HepG2 (cell line): ENCODE results near the gene PPP2R1B. TPM values are rescaled to one million over a fixed set of nuclear protein-coding genes. Genes with fewer than 3 reads are reported as not detected.
A peak's percentile ranks its signal among the peaks of the same experiment; 100 is the strongest.

Experiments
- ATF7-NPFF ChIP-seq: sonication (generic); formaldehyde crosslinking; IDR thresholded peaks from 2 replicates; pipeline ENCODE4 v1.8.1; 2023; ENCODE audit warnings: mild to moderate bottlenecking, low read depth, missing genetic modification reagents, moderate library complexity
- BRD4 ChIP-seq: sonication (generic); formaldehyde crosslinking; IDR thresholded peaks from 2 replicates; pipeline ENCODE4 v1.4.0; 2020; ENCODE audit warnings: missing genetic modification reagents
- GABPB1 ChIP-seq: IDR thresholded peaks from 2 replicates; pipeline ENCODE4 v1.6.1; 2016; ENCODE audit warnings: mild to moderate bottlenecking, missing genetic modification reagents, moderate library complexity, missing compliant biosample characterization
- HMGXB3 ChIP-seq: sonication (generic); formaldehyde crosslinking; IDR thresholded peaks from 2 replicates; pipeline ENCODE4 v1.4.0; 2020; ENCODE audit warnings: missing genetic modification reagents, borderline replicate concordance
- MIER2 ChIP-seq: IDR thresholded peaks from 2 replicates; pipeline ENCODE4 v1.6.1; 2016; ENCODE audit warnings: missing biosample characterization, missing genetic modification reagents
- MTA3 ChIP-seq: sonication (generic); formaldehyde crosslinking; IDR thresholded peaks from 2 replicates; pipeline ENCODE4 v1.4.0; 2020; ENCODE audit warnings: missing genetic modification reagents
- MTF1 ChIP-seq: sonication (generic); formaldehyde crosslinking; IDR thresholded peaks from 2 replicates; pipeline ENCODE4 v1.5.0; 2020; ENCODE audit warnings: missing genetic modification reagents
- NFYC ChIP-seq: IDR thresholded peaks from 2 replicates; pipeline ENCODE4 v1.6.1; 2016; ENCODE audit warnings: missing genetic modification reagents, missing compliant biosample characterization
- STAT6 ChIP-seq: sonication (generic); formaldehyde crosslinking; IDR thresholded peaks from 2 replicates; pipeline ENCODE4 v1.4.0; 2020; ENCODE audit warnings: missing genetic modification reagents, mild to moderate bottlenecking, borderline replicate concordance
- SUZ12 ChIP-seq: fragments of 150-350 bp; IDR thresholded peaks from 2 replicates; pipeline ENCODE4 v1.6.1; 2014; ENCODE audit warnings: low read depth, low read length
- TEAD3 ChIP-seq: optimal IDR thresholded peaks from 2 replicates; pipeline ENCODE3; 2016; ENCODE audit warnings: borderline replicate concordance
- TGIF2 ChIP-seq: IDR thresholded peaks from 2 replicates; pipeline ENCODE4 v1.6.1; 2016; ENCODE audit warnings: control low read depth, missing compliant biosample characterization
- ZFY ChIP-seq: sonication (generic); formaldehyde crosslinking; IDR thresholded peaks from 2 replicates; pipeline ENCODE4 v1.4.0; 2020; ENCODE audit warnings: missing genetic modification reagents
- ZNF251 ChIP-seq: sonication (generic); formaldehyde crosslinking; IDR thresholded peaks from 2 replicates; pipeline ENCODE4 v1.9.0; 2021; ENCODE audit warnings: mild to moderate bottlenecking, missing genetic modification reagents
- ZSCAN5A ChIP-seq: sonication (generic); formaldehyde crosslinking; IDR thresholded peaks from 2 replicates; pipeline ENCODE4 v1.8.0; 2022; ENCODE audit warnings: mild to moderate bottlenecking, missing genetic modification reagents, borderline replicate concordance
- polyA plus RNA-seq, 8 experiments: library from polyadenylated mRNA; depleted of rRNA in 3 of 8; stranded (reverse) in 7 of 8; unstranded in 1 of 8; fragments of >200 nt; fragmentation: Illumina TruSeq in 4 of 8; extraction: Trizol in 4 of 8; gene quantifications; 2 replicates each; pipeline versions ENCODE4 v1.2.1 to v1.2.3, GENCODE V29; 2011 to 2016; ENCODE audit warnings: low read depth in 4 of 8, missing spikeins in 1 of 8, mixed read lengths in 1 of 8; ENCODE audit not compliant: insufficient read depth in 1 of 8
- total RNA-seq, 5 experiments: library from RNA; depleted of rRNA; stranded (reverse); fragments of >200 nt; fragmentation: Illumina TruSeq; extraction: Trizol; gene quantifications; 2 replicates each; pipeline ENCODE4 v1.2.3, GENCODE V29; 2016; ENCODE audit warnings: low read depth in 1 of 5
- TF ChIP-seq, protein P1 (sequence below): sonication (generic); formaldehyde crosslinking; IDR thresholded peaks from 2 replicates; pipeline ENCODE4 v1.5.1; 2020; ENCODE audit warnings: mild to moderate bottlenecking, missing genetic modification reagents, borderline replicate concordance

PPP2R1B gene
- total and polyA plus RNA-seq, 2 of the 13 experiments (the other 11 are each of a cell fraction or from before 2014, with no cell fraction given), result 22.1 to 56.8 TPM

DNA sequence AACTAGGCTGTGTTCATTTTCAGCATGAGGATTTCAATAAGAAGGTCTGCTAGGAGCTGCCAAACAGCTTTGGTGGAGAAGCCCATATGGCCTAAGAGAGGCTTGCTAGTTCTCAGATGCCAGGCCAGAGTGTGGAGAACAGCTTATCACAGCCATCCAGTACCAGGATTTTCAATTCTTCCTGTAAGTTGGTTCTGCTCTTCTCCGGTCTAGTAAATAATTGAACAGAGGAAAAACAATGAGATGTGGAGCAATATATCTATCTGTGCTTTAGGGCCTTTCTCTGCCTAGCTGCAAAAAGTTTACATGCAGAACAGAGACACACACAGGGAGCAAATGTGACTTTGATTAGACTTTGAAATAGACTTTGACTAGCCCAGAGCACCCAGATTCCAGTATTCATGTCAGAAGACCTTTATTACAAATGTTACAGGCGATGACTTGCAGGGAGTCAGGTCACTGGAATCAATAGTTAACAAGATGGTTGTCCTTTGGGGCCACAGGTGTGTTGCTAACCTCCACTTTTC, 19.8 kb upstream of the PPP2R1B start (continued):
- TF ChIP-seq, protein P1, sequence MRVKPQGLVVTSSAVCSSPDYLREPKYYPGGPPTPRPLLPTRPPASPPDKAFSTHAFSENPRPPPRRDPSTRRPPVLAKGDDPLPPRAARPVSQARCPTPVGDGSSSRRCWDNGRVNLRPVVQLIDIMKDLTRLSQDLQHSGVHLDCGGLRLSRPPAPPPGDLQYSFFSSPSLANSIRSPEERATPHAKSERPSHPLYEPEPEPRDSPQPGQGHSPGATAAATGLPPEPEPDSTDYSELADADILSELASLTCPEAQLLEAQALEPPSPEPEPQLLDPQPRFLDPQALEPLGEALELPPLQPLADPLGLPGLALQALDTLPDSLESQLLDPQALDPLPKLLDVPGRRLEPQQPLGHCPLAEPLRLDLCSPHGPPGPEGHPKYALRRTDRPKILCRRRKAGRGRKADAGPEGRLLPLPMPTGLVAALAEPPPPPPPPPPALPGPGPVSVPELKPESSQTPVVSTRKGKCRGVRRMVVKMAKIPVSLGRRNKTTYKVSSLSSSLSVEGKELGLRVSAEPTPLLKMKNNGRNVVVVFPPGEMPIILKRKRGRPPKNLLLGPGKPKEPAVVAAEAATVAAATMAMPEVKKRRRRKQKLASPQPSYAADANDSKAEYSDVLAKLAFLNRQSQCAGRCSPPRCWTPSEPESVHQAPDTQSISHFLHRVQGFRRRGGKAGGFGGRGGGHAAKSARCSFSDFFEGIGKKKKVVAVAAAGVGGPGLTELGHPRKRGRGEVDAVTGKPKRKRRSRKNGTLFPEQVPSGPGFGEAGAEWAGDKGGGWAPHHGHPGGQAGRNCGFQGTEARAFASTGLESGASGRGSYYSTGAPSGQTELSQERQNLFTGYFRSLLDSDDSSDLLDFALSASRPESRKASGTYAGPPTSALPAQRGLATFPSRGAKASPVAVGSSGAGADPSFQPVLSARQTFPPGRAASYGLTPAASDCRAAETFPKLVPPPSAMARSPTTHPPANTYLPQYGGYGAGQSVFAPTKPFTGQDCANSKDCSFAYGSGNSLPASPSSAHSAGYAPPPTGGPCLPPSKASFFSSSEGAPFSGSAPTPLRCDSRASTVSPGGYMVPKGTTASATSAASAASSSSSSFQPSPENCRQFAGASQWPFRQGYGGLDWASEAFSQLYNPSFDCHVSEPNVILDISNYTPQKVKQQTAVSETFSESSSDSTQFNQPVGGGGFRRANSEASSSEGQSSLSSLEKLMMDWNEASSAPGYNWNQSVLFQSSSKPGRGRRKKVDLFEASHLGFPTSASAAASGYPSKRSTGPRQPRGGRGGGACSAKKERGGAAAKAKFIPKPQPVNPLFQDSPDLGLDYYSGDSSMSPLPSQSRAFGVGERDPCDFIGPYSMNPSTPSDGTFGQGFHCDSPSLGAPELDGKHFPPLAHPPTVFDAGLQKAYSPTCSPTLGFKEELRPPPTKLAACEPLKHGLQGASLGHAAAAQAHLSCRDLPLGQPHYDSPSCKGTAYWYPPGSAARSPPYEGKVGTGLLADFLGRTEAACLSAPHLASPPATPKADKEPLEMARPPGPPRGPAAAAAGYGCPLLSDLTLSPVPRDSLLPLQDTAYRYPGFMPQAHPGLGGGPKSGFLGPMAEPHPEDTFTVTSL (CRISPR knock-in tag), result no peak; the same call in 1 of the 2 replicates
- TF ChIP-seq NFYC (CRISPR knock-in tag) (no peak), ZSCAN5A (CRISPR knock-in tag) (no peak), TGIF2 (CRISPR knock-in tag) (no peak), ZNF251 (no peak), STAT6 (CRISPR knock-in tag) (0 out of 2 replicates have a peak, but pooled peaks have one; percentile 32), BRD4 (CRISPR knock-in tag) (0 out of 2 replicates have a peak, but pooled peaks have one; percentile 27), TEAD3 (CRISPR knock-in tag) (no peak), HMGXB3 (no peak), GABPB1 (CRISPR knock-in tag) (no peak), ATF7-NPFF (CRISPR knock-in tag) (no peak), ZFY (CRISPR knock-in tag) (no peak), MTF1 (CRISPR knock-in tag) (no peak), MTA3 (CRISPR knock-in tag) (no peak), SUZ12 (no peak), MIER2 (CRISPR knock-in tag) (no peak)
